PC-9 (cell line): ENCODE results near the gene KLK15. TPM values are rescaled to one million over a fixed set of nuclear protein-coding genes. Genes with fewer than 3 reads are reported as not detected.
"Not testable (repeated sequence)": the region's sequence is repeated elsewhere in the genome, so short reads cannot be mapped to it uniquely, and the experiment has no call there.

ENCODE experiments used
- BruUV-seq: library from RNA; stranded (reverse); fragments of 400-500 nt; replicated peaks from 2 replicates; lab custom pipeline; 2021; lab: Mats Ljungman, UMichigan
- CTCF ChIA-PET: fragments of 300-600 bp; sonication (Branson Sonifier 250); formaldehyde crosslinking; loops from one replicate; lab custom pipeline; 2022; ENCODE audit warnings: antibody characterized with exemption; lab: Charles Lee
- POLR2A ChIA-PET: fragments of 300-600 bp; sonication (Branson Sonifier 250); formaldehyde crosslinking; loops from one replicate; lab custom pipeline; 2022; ENCODE audit warnings: antibody characterized with exemption; ENCODE audit not compliant: unreplicated experiment; lab: Charles Lee
- DNase-seq, 2 experiments: peaks; one replicate each; pipeline versions ENCODE4 v3.0.0 to v3.0.0-alpha.2; 2015 to 2022; ENCODE audit warnings: mixed read lengths in 1 of 2
- H2AFZ ChIP-seq: fragments of 200-600 bp; sonication (generic); 2 replicates; pipeline ENCODE4 v1.8.1; 2017; ENCODE audit warnings: antibody characterized with exemption
- H3F3A ChIP-seq: fragments of 200-600 bp; sonication (generic); 2 replicates; pipeline ENCODE4 v1.8.1; 2017; ENCODE audit warnings: antibody characterized with exemption, mild to moderate bottlenecking, low read depth; ENCODE audit not compliant: insufficient read depth
- H3K27ac ChIP-seq: fragments of 200-600 bp; sonication (generic); 2 replicates; pipeline ENCODE4 v1.6.1; 2016; ENCODE audit warnings: mixed run types
- H3K27me3 ChIP-seq: fragments of 200-600 bp; sonication (generic); 2 replicates; pipeline ENCODE4 v1.6.1; 2016; ENCODE audit warnings: low read depth, mixed run types; ENCODE audit not compliant: insufficient read depth
- H3K36me3 ChIP-seq: fragments of 200-600 bp; sonication (generic); 2 replicates; pipeline ENCODE4 v1.6.1; 2016; ENCODE audit warnings: low read depth, mixed run types
- H3K4me1 ChIP-seq: fragments of 200-600 bp; sonication (generic); replicated peaks from 2 replicates; pipeline ENCODE4 v1.6.1; 2016; ENCODE audit warnings: mixed run types; ENCODE audit not compliant: insufficient read depth
- H3K4me2 ChIP-seq: fragments of 200-600 bp; sonication (generic); 2 replicates; pipeline ENCODE4 v1.6.1; 2017; ENCODE audit warnings: mixed run types
- H3K4me3 ChIP-seq: fragments of 200-600 bp; sonication (generic); 2 replicates; pipeline ENCODE4 v1.6.1; 2016; ENCODE audit warnings: mixed run types
- H3K79me2 ChIP-seq: fragments of 200-600 bp; sonication (generic); 2 replicates; pipeline ENCODE4 v1.6.1; 2017; ENCODE audit warnings: low read depth, mixed run types
- H3K9me2 ChIP-seq: fragments of 200-600 bp; sonication (generic); 2 replicates; pipeline ENCODE4 v1.8.1; 2017; ENCODE audit warnings: mild to moderate bottlenecking; ENCODE audit not compliant: insufficient read depth
- H3K9me3 ChIP-seq: fragments of 200-600 bp; sonication (generic); 2 replicates; pipeline ENCODE4 v1.8.1; 2016; ENCODE audit warnings: low read depth; ENCODE audit not compliant: insufficient read depth
- H4K20me1 ChIP-seq: fragments of 200-600 bp; sonication (generic); 2 replicates; pipeline ENCODE4 v1.8.1; 2017; ENCODE audit not compliant: insufficient read depth
- CTCF ChIP-seq: fragments of 200-600 bp; sonication (generic); conservative IDR thresholded peaks from 2 replicates; pipeline ENCODE4 v1.6.1; 2017; ENCODE audit warnings: mixed run types, antibody characterized with exemption, mild to moderate bottlenecking, moderate library complexity
- EZH2 ChIP-seq: fragments of 200-600 bp; sonication (generic); IDR thresholded peaks from 2 replicates; pipeline ENCODE4 v1.8.0; 2017; ENCODE audit warnings: antibody characterized with exemption, low read depth
- intact Hi-C: fragments of 100-400 bp; cut with micrococcal nuclease; formaldehyde crosslinking; loops from one replicate; pipeline ENCODE4 v1.10.0; 2022; ENCODE audit not compliant: unreplicated experiment
- total RNA-seq: library from RNA; stranded (reverse); gene quantifications from 2 replicates; pipeline ENCODE4 v1.2.3, GENCODE V29; 2021

The KLK15 gene
- total RNA-seq, 1 experiment from 2014 or later: not detected

- H4K20me1 ChIP-seq: no peaks in the 10 kb centered on the region
- no peak overlapping the region for H3K4me3 ChIP-seq
- ChIA-PET POLR2A (no interaction called here), CTCF (no interaction called here)
- H3K27me3 ChIP-seq: peaks cover 80% of the 10 kb centered on the region
- TF ChIP-seq CTCF (no peak), EZH2 (no peak)
- H3F3A ChIP-seq: no peaks in the 10 kb centered on the region
- no peaks in the 10 kb centered on the region for H3K36me3 ChIP-seq
- no peaks in the 10 kb centered on the region for H3K4me1 ChIP-seq
- H3K4me2 ChIP-seq: no peak overlapping the region
- intact Hi-C loops: no loop called here
- H2AFZ ChIP-seq: no peak overlapping the region
- H3K9me2 ChIP-seq: no peaks in the 10 kb centered on the region
- no peaks in the 10 kb centered on the region for H3K9me3 ChIP-seq
- BruUV-seq: no TSS peak
- DNase-seq: no peak
- H3K27ac ChIP-seq: no peak overlapping the region
- no peaks in the 10 kb centered on the region for H3K79me2 ChIP-seq
Measured at GRCh38 chr19:50815439-50815838, 17.9 kb downstream of the KLK15 start.

DNA sequence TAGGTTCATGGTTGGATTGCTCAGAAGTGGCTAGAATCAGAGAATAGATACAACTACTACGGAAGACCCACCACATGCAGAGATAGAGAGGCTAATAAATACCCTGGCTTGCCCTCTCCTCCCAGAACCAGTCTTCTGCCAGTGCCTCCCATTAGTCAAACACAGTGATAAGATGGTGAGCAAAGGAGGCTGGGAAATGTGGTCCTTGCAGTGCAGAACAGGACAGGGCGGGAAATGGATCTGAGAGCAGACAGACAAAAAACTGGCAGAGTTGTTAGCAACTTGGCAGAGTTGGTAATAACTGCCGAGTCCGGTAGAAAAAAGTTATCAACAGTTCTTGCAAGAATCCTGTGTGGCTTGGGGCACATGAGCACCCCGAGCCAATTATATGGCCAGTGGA lies 18.5 kb downstream of the KLK15 start:
- CTCF ChIA-PET: no interaction called here
- intact Hi-C loops: no loop called here

DNA sequence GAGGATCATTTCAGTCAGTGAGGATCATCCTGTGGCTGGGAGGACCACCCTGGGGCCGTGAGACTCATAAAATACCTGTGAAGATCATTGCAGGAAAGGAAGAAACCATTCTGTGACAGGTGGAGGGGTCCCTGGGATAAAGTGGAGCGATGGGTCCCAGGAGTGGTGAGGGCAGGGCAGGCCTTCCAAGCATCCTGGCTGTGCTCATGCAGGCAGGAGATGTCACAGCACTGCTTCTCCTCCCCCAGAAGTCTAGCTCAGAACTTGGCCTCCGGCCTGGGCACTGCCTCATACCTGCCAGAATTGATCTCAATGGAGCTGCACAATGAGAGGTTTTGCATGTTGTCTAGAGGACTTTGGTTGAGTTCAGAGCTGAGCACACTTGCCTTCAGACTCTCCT lies 20.9 kb downstream of the KLK15 start:
- no peaks in the 10 kb centered on the region for H3K9me2 ChIP-seq
- H3F3A ChIP-seq: no peaks in the 10 kb centered on the region
- no peaks in the 10 kb centered on the region for H3K79me2 ChIP-seq
- no peaks in the 10 kb centered on the region for H3K4me1 ChIP-seq
- no peak for DNase-seq
- CTCF ChIA-PET: no interaction called here
- peaks cover 51% of the 10 kb centered on the region for H3K27me3 ChIP-seq
- POLR2A ChIA-PET: no interaction called here
- H3K27ac ChIP-seq: no peak overlapping the region
- BruUV-seq: no TSS peak
- H2AFZ ChIP-seq: no peak overlapping the region
- no peak overlapping the region for H3K4me3 ChIP-seq
- no peak for TF ChIP-seq EZH2
- no peak for TF ChIP-seq CTCF
- no peaks in the 10 kb centered on the region for H3K9me3 ChIP-seq
- intact Hi-C loops: no loop called here
- no peak overlapping the region for H3K4me2 ChIP-seq
- no peaks in the 10 kb centered on the region for H3K36me3 ChIP-seq
- no peaks in the 10 kb centered on the region for H4K20me1 ChIP-seq

More for the DNA sequence above, 18.5 kb downstream of the KLK15 start:
- no peak for TF ChIP-seq EZH2
- no peak for TF ChIP-seq CTCF
- Histone ChIP-seq H4K20me1 (no peaks in the 10 kb centered on the region), H3F3A (no peaks in the 10 kb centered on the region), H3K27me3 (peaks cover 74% of the 10 kb centered on the region), H2AFZ (no peak overlapping the region), H3K4me3 (no peak overlapping the region), H3K27ac (no peak overlapping the region), H3K4me1 (no peaks in the 10 kb centered on the region), H3K9me2 (no peaks in the 10 kb centered on the region), H3K4me2 (no peak overlapping the region), H3K36me3 (no peaks in the 10 kb centered on the region), H3K9me3 (no peaks in the 10 kb centered on the region), H3K79me2 (no peaks in the 10 kb centered on the region)
- no peak for DNase-seq
- POLR2A ChIA-PET: no interaction called here
- no TSS peak for BruUV-seq

DNA sequence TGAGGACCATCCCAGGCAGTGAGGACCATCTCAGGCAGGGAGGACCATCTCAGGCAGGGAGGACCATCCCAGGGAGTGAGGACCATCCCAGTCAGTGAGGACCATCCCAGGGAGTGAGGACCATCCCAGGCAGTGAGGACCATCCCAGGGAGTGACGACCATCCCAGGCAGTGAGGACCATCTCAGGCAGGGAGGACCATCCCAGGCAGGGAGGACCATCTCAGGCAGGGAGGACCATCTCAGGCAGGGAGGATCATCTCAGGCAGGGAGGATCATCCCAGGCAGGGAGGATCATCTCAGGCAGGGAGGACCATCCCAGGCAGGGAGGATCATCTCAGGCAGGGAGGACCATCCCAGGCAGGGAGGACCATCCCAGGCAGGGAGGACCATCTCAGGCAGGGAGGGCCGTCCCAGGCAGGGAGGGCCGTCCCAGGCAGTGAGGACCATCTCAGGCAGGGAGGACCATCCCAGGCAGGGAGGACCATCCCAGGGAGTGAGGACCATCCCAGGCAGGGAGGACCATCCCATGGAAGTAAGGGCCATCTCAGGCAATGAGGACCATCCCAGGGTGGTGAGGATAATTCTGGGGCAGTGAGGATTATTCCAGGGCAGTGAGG lies 21.6 kb downstream of the KLK15 start:
- CTCF ChIA-PET, H3K4me2 ChIP-seq, H3K9me2 ChIP-seq, H3K4me1 ChIP-seq, H3K36me3 ChIP-seq, H2AFZ ChIP-seq, H3K79me2 ChIP-seq, H3F3A ChIP-seq, H4K20me1 ChIP-seq, H3K4me3 ChIP-seq, H3K9me3 ChIP-seq, H3K27ac ChIP-seq, BruUV-seq, DNase-seq, intact Hi-C loops: not testable (repeated sequence)
- peaks cover 44% of the 10 kb centered on the region for H3K27me3 ChIP-seq
- POLR2A ChIA-PET: interaction anchor here (0.7 kb wide), 1 partner anchor 28 kb away, joined by 3 read pairs; no protein-coding TSS in a partner anchor
